Measurements from ENCODE around the gene ABHD12B.

DNA sequence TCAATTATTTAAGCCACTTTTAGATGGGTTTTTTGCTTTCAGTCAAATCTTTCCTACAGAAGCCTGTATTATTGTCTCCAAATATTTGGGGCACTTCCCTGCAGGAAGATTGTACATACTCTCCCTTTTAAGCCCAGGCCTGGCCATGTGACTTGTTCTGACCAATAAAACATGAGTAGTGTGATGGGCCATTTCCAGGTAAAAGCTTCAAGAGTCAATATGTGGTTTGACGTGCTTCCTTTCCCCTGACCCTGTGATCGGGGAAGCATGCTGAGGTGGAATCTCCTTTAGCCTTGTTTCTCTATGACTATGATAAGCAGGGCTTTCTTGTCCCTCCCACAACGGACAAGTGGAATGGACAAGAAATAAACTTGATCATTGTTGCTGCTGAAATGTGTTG, 26.7 kb upstream of the ABHD12B start:
- TF ChIP-seq POLR2A (IDR thresholded peaks at IDR 0.05; ENCODE audit: low read length), result no peak
- TF ChIP-seq GATA1 (IDR thresholded peaks at IDR 0.05; ENCODE audit: low read depth, low read length), result no peak
